ENCODE results near the gene BCL2L1. TPM values are rescaled to one million over a fixed set of nuclear protein-coding genes. Genes with fewer than 3 reads are reported as not detected.
"Not testable (repeated sequence)": the region's sequence is repeated elsewhere in the genome, so short reads cannot be mapped to it uniquely, and the experiment has no call there.

The BCL2L1 gene
- polyA plus RNA-seq, 2 donors = 60.0 to 80.9 TPM

GRCh38 chr20:31662372-31662854 is 60.3 kb downstream of the BCL2L1 start:
- Histone ChIP-seq H3K27me3 (ENCODE audit: control insufficient read depth in 1 of 2, insufficient read depth in 2 of 2, low read length in 2 of 2) (no peaks in the 10 kb centered on the region), H3K4me1 (ENCODE audit: control insufficient read depth in 2 of 2, insufficient read depth in 2 of 2, low read length in 1 of 2) (peaks cover 3 to 13% of the 10 kb centered on the region in 2 donors), H3K9me3 (ENCODE audit: control insufficient read depth in 2 of 2, insufficient read depth in 1 of 2, low read depth in 1 of 2, low read length in 1 of 2) (no peaks in the 10 kb centered on the region), H3K27ac (ENCODE audit: low read depth in 2 of 2, low read length in 1 of 2) (peak overlapping the region in 1 of 2 donors; percentile 11), H3K4me3 (ENCODE audit: low read depth in 1 of 2, low read length in 2 of 2) (no peak overlapping the region), H3K36me3 (ENCODE audit: control insufficient read depth in 2 of 2, insufficient read depth in 2 of 2, low read length in 1 of 2) (peaks cover 0 to 17% of the 10 kb centered on the region in 2 donors)
- WGBS, 2 donors = 64 to 70% methylated on average over 6 of the region's 6 CpGs

- Histone ChIP-seq H3K4me1 (ENCODE audit: control insufficient read depth in 2 of 2, insufficient read depth in 2 of 2, low read length in 1 of 2) (peaks cover 3 to 13% of the 10 kb centered on the region in 2 donors), H3K4me3 (ENCODE audit: low read depth in 1 of 2, low read length in 2 of 2) (peak overlapping the region; percentile 28 to 39), H3K9me3 (ENCODE audit: control insufficient read depth in 2 of 2, insufficient read depth in 1 of 2, low read depth in 1 of 2, low read length in 1 of 2) (no peaks in the 10 kb centered on the region), H3K36me3 (ENCODE audit: control insufficient read depth in 2 of 2, insufficient read depth in 2 of 2, low read length in 1 of 2) (peaks cover 0 to 17% of the 10 kb centered on the region in 2 donors), H3K27me3 (ENCODE audit: control insufficient read depth in 1 of 2, insufficient read depth in 2 of 2, low read length in 2 of 2) (no peaks in the 10 kb centered on the region), H3K27ac (ENCODE audit: low read depth in 2 of 2, low read length in 1 of 2) (peak overlapping the region; percentile 11 to 64)
- 6 to 7% methylated on average over 27 to 31 of the region's 31 CpGs for WGBS, 2 donors
These were observed 60.9 kb downstream of the BCL2L1 start for GRCh38 chr20:31661625-31662371.

GRCh38 chr20:31654534-31654933 is 68.1 kb downstream of the BCL2L1 start:
- no peaks in the 10 kb centered on the region for H3K36me3 ChIP-seq (ENCODE audit: control insufficient read depth in 2 of 2, insufficient read depth in 2 of 2, low read length in 1 of 2)
- no peak overlapping the region for H3K4me3 ChIP-seq (ENCODE audit: low read depth in 1 of 2, low read length in 2 of 2)
- H3K27me3 ChIP-seq (ENCODE audit: control insufficient read depth in 1 of 2, insufficient read depth in 2 of 2, low read length in 2 of 2) = no peaks in the 10 kb centered on the region
- no peaks in the 10 kb centered on the region for H3K9me3 ChIP-seq (ENCODE audit: control insufficient read depth in 2 of 2, insufficient read depth in 1 of 2, low read depth in 1 of 2, low read length in 1 of 2)
- 77 to 81% methylated on average over 5 of the region's 5 CpGs for WGBS, 2 donors
- no peak overlapping the region for H3K27ac ChIP-seq (ENCODE audit: low read depth in 2 of 2, low read length in 1 of 2)
- H3K4me1 ChIP-seq (ENCODE audit: control insufficient read depth in 2 of 2, insufficient read depth in 2 of 2, low read length in 1 of 2) = no peaks in the 10 kb centered on the region

- H3K27ac ChIP-seq (ENCODE audit: low read depth in 2 of 2, low read length in 1 of 2) = no peak overlapping the region
- 46 to 54% methylated on average over 5 of the region's 5 CpGs for WGBS, 2 donors
- no peaks in the 10 kb centered on the region for H3K9me3 ChIP-seq (ENCODE audit: control insufficient read depth in 2 of 2, insufficient read depth in 1 of 2, low read depth in 1 of 2, low read length in 1 of 2)
- no peaks in the 10 kb centered on the region for H3K4me1 ChIP-seq (ENCODE audit: control insufficient read depth in 2 of 2, insufficient read depth in 2 of 2, low read length in 1 of 2)
- no peaks in the 10 kb centered on the region for H3K36me3 ChIP-seq (ENCODE audit: control insufficient read depth in 2 of 2, insufficient read depth in 2 of 2, low read length in 1 of 2)
- H3K27me3 ChIP-seq (ENCODE audit: control insufficient read depth in 1 of 2, insufficient read depth in 2 of 2, low read length in 2 of 2) = no peaks in the 10 kb centered on the region
- H3K4me3 ChIP-seq (ENCODE audit: low read depth in 1 of 2, low read length in 2 of 2) = no peak overlapping the region
These were observed 69.1 kb downstream of the BCL2L1 start for GRCh38 chr20:31653561-31653960.

GRCh38 chr20:31652917-31653396 is 69.7 kb downstream of the BCL2L1 start:
- 11 to 21% methylated on average over 5 of the region's 5 CpGs for WGBS, 2 donors
- Histone ChIP-seq H3K4me3 (ENCODE audit: low read depth in 1 of 2, low read length in 2 of 2) (no peak overlapping the region), H3K27ac (ENCODE audit: low read depth in 2 of 2, low read length in 1 of 2) (no peak overlapping the region)

GRCh38 chr20:31648104-31648503 is 74.6 kb downstream of the BCL2L1 start:
- H3K4me3 ChIP-seq (ENCODE audit: low read depth in 1 of 2, low read length in 2 of 2); H3K9me3 ChIP-seq (ENCODE audit: control insufficient read depth in 2 of 2, insufficient read depth in 1 of 2, low read depth in 1 of 2, low read length in 1 of 2); H3K4me1 ChIP-seq (ENCODE audit: control insufficient read depth in 2 of 2, insufficient read depth in 2 of 2, low read length in 1 of 2); H3K27ac ChIP-seq (ENCODE audit: low read depth in 2 of 2, low read length in 1 of 2); H3K36me3 ChIP-seq (ENCODE audit: control insufficient read depth in 2 of 2, insufficient read depth in 2 of 2, low read length in 1 of 2); H3K27me3 ChIP-seq (ENCODE audit: control insufficient read depth in 1 of 2, insufficient read depth in 2 of 2, low read length in 2 of 2): not testable (repeated sequence)
- WGBS, 2 donors = 60 to 73% methylated on average over 3 of the region's 3 CpGs

More at GRCh38 chr20:31652917-31653396, 69.7 kb downstream of the BCL2L1 start:
- no peaks in the 10 kb centered on the region for H3K4me1 ChIP-seq (ENCODE audit: control insufficient read depth in 2 of 2, insufficient read depth in 2 of 2, low read length in 1 of 2)
- no peaks in the 10 kb centered on the region for H3K27me3 ChIP-seq (ENCODE audit: control insufficient read depth in 1 of 2, insufficient read depth in 2 of 2, low read length in 2 of 2)
- H3K36me3 ChIP-seq (ENCODE audit: control insufficient read depth in 2 of 2, insufficient read depth in 2 of 2, low read length in 1 of 2) = no peaks in the 10 kb centered on the region
- no peaks in the 10 kb centered on the region for H3K9me3 ChIP-seq (ENCODE audit: control insufficient read depth in 2 of 2, insufficient read depth in 1 of 2, low read depth in 1 of 2, low read length in 1 of 2)

- no peak overlapping the region for H3K4me3 ChIP-seq (ENCODE audit: low read depth in 1 of 2, low read length in 2 of 2)
- WGBS, 2 donors = 69 to 75% methylated on average over 8 of the region's 8 CpGs
- H3K36me3 ChIP-seq (ENCODE audit: control insufficient read depth in 2 of 2, insufficient read depth in 2 of 2, low read length in 1 of 2) = no peaks in the 10 kb centered on the region
These were observed 78.0 kb downstream of the BCL2L1 start for GRCh38 chr20:31644701-31645100.

GRCh38 chr20:31643522-31643921 is 79.1 kb downstream of the BCL2L1 start:
- H3K4me1 ChIP-seq (ENCODE audit: control insufficient read depth in 2 of 2, insufficient read depth in 2 of 2, low read length in 1 of 2) = no peaks in the 10 kb centered on the region
- 82 to 83% methylated on average over 4 of the region's 4 CpGs for WGBS, 2 donors
- H3K27me3 ChIP-seq (ENCODE audit: control insufficient read depth in 1 of 2, insufficient read depth in 2 of 2, low read length in 2 of 2) = no peaks in the 10 kb centered on the region
- no peaks in the 10 kb centered on the region for H3K9me3 ChIP-seq (ENCODE audit: control insufficient read depth in 2 of 2, insufficient read depth in 1 of 2, low read depth in 1 of 2, low read length in 1 of 2)
- H3K27ac ChIP-seq (ENCODE audit: low read depth in 2 of 2, low read length in 1 of 2) = no peak overlapping the region
- no peaks in the 10 kb centered on the region for H3K36me3 ChIP-seq (ENCODE audit: control insufficient read depth in 2 of 2, insufficient read depth in 2 of 2, low read length in 1 of 2)
- H3K4me3 ChIP-seq (ENCODE audit: low read depth in 1 of 2, low read length in 2 of 2) = no peak overlapping the region

More at GRCh38 chr20:31644701-31645100, 78.0 kb downstream of the BCL2L1 start:
- Histone ChIP-seq H3K9me3 (ENCODE audit: control insufficient read depth in 2 of 2, insufficient read depth in 1 of 2, low read depth in 1 of 2, low read length in 1 of 2) (no peaks in the 10 kb centered on the region), H3K4me1 (ENCODE audit: control insufficient read depth in 2 of 2, insufficient read depth in 2 of 2, low read length in 1 of 2) (no peaks in the 10 kb centered on the region), H3K27me3 (ENCODE audit: control insufficient read depth in 1 of 2, insufficient read depth in 2 of 2, low read length in 2 of 2) (no peaks in the 10 kb centered on the region), H3K27ac (ENCODE audit: low read depth in 2 of 2, low read length in 1 of 2) (no peak overlapping the region)

GRCh38 chr20:31642837-31643236 is 79.8 kb downstream of the BCL2L1 start:
- 68 to 74% methylated on average over 1 of the region's 1 CpG for WGBS, 2 donors
- Histone ChIP-seq H3K4me1 (ENCODE audit: control insufficient read depth in 2 of 2, insufficient read depth in 2 of 2, low read length in 1 of 2) (no peaks in the 10 kb centered on the region), H3K9me3 (ENCODE audit: control insufficient read depth in 2 of 2, insufficient read depth in 1 of 2, low read depth in 1 of 2, low read length in 1 of 2) (no peaks in the 10 kb centered on the region), H3K36me3 (ENCODE audit: control insufficient read depth in 2 of 2, insufficient read depth in 2 of 2, low read length in 1 of 2) (no peaks in the 10 kb centered on the region), H3K4me3 (ENCODE audit: low read depth in 1 of 2, low read length in 2 of 2) (no peak overlapping the region), H3K27me3 (ENCODE audit: control insufficient read depth in 1 of 2, insufficient read depth in 2 of 2, low read length in 2 of 2) (no peaks in the 10 kb centered on the region), H3K27ac (ENCODE audit: low read depth in 2 of 2, low read length in 1 of 2) (no peak overlapping the region)

GRCh38 chr20:31641391-31641790 is 81.3 kb downstream of the BCL2L1 start:
- 91 to 94% methylated on average over 6 of the region's 6 CpGs for WGBS, 2 donors
- Histone ChIP-seq H3K36me3 (ENCODE audit: control insufficient read depth in 2 of 2, insufficient read depth in 2 of 2, low read length in 1 of 2) (no peaks in the 10 kb centered on the region), H3K4me1 (ENCODE audit: control insufficient read depth in 2 of 2, insufficient read depth in 2 of 2, low read length in 1 of 2) (no peaks in the 10 kb centered on the region), H3K27ac (ENCODE audit: low read depth in 2 of 2, low read length in 1 of 2) (no peak overlapping the region), H3K27me3 (ENCODE audit: control insufficient read depth in 1 of 2, insufficient read depth in 2 of 2, low read length in 2 of 2) (no peaks in the 10 kb centered on the region), H3K9me3 (ENCODE audit: control insufficient read depth in 2 of 2, insufficient read depth in 1 of 2, low read depth in 1 of 2, low read length in 1 of 2) (no peaks in the 10 kb centered on the region), H3K4me3 (ENCODE audit: low read depth in 1 of 2, low read length in 2 of 2) (no peak overlapping the region)

Data from esophagus (tissue), 2 donors.